GM19395 (cell line): ENCODE results near the gene RASGRP2.

ENCODE experiments used
- ATAC-seq: cut with Tn5 transposase; IDR thresholded peaks from one replicate; pipeline ENCODE4 v1.9.1; 2021; ENCODE audit warnings: mild to moderate bottlenecking, moderate library complexity; ENCODE audit not compliant: unreplicated experiment

RASGRP2 gene

GRCh38 chr11:64757549-64758329 lies 13.8 kb upstream of the RASGRP2 start:
- ATAC-seq: no peak

GRCh38 chr11:64755681-64756361 lies 11.9 kb upstream of the RASGRP2 start:
- no peak for ATAC-seq

GRCh38 chr11:64754919-64755662 lies 11.1 kb upstream of the RASGRP2 start:
- ATAC-seq: no peak

DNA sequence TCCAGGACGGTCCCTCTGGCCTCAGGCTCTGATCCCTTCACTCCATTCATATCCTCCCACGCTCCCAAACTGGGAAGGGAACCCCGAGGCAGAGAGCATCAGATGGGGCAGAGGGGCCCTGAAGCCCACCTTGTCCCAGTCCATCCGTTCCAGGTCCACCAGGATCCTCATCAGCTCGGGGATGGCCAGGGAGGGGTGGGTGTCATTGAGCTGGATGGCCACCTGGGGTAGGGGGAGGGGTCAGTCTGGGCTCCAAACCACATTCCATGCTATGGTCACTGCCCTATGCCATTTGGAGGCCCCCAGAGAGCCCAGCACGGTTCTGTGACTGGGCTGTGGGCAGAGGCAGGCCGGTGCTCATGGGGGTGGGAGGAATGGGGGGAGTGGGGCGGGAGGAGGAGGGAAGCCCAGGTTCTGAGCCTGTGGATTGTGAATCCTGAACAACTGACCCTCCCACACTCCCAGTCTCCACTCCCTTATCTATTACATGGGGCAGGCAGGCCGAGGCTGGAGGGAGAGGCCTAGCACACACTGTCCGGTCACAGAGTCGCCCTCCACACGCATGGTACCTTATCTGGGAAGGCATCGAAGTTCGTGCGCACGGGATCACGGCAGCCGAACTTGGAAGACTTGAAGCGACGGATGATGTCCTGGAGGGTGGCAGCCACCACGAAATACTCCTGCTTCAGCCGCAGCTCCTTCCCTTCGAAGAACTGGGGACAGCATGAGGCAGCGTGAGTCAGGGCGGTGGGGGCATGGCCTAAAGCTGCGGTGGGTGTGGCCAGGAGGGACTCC lies 10.4 kb upstream of the RASGRP2 start:
- ATAC-seq: no peak

DNA sequence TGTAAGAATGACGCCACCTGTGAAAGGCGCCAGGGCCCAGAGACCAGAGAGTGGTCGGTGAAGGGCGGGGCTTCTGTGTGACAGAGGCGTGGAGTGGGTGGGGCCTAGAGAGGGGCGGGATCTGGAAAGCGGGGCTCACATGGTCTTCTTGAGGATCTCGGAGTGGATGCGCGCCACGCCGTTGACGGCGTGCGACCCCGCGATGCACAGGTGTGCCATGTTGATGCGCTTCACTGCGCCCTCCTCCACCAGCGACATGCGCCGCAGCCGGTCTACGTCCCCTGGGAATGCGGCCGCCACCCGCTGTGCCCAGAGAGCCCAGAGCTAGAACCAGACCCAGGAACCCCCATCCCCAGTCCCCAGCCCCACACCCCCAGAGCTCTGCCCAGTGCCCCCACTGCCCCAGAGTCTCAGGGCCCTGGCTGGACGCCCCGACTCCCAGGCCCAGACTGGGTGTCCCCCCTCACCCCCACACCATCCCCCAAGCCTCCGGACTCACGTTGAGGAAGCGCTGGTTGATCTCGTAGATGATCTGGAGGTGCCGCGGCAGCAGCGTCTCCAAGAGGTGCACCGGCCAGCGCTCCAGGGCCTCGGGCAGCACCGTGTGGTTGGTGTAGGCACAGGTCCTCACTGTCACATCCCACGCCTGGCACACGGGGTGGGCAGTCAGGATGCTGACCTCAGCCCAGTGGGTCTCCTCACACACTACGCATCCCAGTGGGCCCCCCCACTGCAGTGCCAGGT lies 9.6 kb upstream of the RASGRP2 start:
- ATAC-seq: no peak

GRCh38 chr11:64753019-64753379 lies 9.1 kb upstream of the RASGRP2 start:
- no peak for ATAC-seq

GRCh38 chr11:64752175-64752970 lies 8.4 kb upstream of the RASGRP2 start:
- ATAC-seq: no peak

DNA sequence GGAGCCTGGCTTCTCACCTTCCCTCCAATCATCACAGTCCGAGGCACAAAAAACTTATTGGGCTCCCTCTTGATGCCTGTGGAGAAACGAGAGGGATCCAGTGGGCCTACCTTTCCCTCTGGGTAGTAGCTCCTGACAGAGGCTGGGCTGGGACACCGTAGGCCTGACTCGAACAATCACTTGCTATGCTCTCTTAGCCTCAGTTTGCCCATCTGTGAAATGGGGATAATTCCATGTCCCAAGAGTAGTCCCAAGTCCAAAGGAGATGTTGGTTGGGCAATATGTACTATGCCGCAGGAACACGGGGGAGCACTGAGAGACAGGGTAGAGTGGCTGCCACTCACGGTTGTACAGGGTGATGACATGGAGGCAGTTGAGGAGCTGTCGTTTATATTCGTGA lies 7.6 kb upstream of the RASGRP2 start:
- ATAC-seq: no peak

GRCh38 chr11:64751136-64751535 lies 7.2 kb upstream of the RASGRP2 start:
- no peak for ATAC-seq

DNA sequence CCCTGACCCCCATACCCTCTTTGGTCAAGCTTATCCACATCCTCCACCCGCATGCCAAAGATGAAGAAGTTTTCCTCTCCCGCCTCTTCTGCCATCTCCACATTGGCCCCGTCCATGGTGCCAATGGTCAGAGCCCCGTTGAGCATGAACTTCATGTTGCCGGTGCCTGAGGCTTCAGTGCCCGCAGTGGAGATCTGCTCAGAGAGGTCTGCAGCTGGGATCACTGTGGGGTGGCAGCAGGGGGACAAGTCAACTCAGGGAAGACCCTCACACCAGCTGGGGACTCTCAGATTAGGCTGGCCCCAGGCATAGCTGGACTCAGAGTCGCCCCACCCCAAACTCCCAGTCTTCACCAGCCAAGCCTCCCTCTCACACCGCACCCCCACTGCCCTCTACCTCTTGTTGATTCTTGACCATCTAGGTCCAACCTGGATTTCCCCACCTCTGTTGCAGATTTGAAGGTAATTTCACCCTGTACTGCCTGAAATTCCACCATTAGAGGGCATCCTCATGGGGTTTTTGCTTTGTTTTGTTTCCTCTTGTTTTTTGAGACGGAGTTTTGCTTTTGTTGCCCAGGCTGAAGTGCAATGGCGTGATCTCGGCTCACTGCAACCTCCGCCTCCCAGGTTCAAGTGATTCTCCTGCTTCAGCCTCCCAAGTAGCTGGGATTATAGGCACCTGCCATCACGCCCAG lies 6.6 kb upstream of the RASGRP2 start:
- ATAC-seq: no peak

- ATAC-seq: no peak
Observed at GRCh38 chr11:64747961-64748665, 4.2 kb upstream of the RASGRP2 start.

DNA sequence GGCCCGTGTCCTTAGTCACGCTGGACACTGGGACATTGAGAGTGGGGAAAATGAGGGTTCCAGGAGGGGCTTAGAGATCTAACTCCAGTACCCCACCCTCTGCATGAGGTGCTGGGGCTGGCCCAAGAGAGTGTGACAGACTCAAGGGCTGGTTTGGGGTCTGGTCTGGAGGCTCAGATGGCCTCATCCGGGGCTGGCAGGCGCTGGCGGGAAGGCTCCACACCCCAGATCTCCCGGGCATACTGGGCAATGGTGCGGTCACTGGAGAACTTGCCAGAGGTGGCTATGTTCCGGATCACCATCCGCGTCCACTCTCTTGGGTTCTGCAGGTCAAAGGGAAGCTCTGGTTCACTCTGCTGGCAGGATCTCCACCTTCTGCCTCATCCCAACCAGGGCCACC lies 2.5 kb upstream of the RASGRP2 start:
- ATAC-seq: no peak

DNA sequence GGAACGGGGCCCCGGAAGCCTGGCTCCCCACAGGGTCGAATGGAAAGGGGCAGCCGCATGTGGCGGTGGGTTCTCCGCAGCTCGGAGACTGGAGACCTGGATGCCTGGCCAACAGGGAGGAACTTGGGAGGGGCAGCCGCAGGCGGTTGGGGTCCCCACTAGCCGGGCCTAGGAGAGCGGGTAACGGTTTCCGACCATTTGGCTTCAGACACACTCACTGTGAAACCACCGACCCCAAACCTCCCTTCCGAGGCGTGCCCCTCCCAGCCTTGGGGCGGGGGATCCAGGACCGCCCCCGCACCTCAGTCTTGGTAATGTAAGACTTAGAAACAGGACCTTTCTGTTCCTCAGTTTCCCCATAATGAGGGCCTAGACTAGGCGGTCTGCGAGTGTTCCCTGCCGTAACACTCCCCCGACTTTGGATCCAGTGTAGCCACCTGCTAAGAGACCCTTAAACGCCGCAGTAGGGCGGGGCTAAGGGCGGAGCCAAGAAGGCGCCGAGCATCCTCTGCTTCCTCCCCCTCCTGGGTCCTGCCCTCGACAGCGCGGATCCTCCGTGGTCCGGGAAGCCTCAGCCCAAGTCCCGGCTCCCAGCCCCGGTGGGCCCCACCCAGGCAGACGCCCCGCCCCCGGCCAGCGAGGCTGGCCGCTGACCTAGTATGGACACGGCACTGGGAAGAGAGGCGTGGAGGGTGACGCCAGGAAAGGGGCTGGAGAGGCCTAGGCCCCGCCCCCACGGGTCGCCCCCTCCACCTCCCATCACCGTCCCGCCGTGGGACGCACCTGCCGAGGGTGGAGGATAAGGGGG lies 1.8 kb upstream of the RASGRP2 start:
- ATAC-seq: no peak

- ATAC-seq: no peak
Observed at GRCh38 chr11:64745189-64745520, 1.2 kb upstream of the RASGRP2 start.

- ATAC-seq: no peak
Observed at GRCh38 chr11:64744544-64745188, 724 bp upstream of the RASGRP2 start.

DNA sequence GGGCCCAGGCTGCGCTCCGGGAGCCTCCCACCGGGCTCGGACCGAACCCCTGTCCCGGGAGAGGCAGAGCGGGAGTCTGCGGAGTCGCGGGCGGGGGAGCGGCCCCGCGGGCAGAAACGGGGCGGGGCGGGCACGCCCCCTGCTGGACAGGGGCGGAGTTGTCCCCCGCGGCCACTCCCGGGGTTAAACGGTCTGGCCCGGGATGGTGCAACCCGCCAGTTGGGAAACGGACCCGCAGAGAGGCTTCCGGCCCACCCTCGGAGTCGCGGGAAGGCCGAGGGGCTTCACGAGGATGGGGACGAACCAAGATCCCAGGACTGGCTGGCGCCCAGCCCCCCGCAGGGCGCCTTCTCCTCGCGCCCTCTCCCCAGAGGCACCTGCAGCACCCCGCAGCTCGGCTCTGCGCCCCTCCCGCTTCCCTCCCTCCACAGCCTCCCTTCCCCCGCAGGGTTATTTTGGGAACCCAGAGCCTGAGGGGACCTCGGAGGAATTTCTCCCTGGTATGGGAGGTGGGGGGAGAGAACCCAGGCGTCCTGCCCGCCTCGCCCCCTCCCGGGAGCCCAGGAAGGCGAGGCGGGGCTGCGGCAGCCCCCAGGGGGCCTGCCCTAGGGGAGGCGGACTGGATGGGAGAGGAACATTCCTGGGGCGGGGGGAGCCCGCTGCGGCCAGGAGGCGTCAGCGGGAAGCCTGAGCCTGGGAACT lies 902 bp downstream of the RASGRP2 start:
- no peak for ATAC-seq
